ENCODE data around the gene KRT12.
"Not testable (repeated sequence)": the region's sequence is repeated elsewhere in the genome, so short reads cannot be mapped to it uniquely, and the experiment has no call there.

The KRT12 gene

GRCh38 chr17:40871316-40871715, 4.3 kb upstream of the KRT12 start:
- H3K36me3 Mint-ChIP-seq, result no peaks in the 10 kb centered on the region
- no peak overlapping the region for H3K27ac Mint-ChIP-seq
- H3K27me3 Mint-ChIP-seq, result peaks cover 30% of the 10 kb centered on the region
- no peak for DNase-seq
- H3K9me3 Mint-ChIP-seq, result no peaks in the 10 kb centered on the region
- no peaks in the 10 kb centered on the region for H3K4me1 Mint-ChIP-seq
- H3K4me3 Mint-ChIP-seq, result no peak overlapping the region
- CTCF ChIA-PET, result no interaction called here

- peaks cover 28% of the 10 kb centered on the region for H3K27me3 Mint-ChIP-seq
- no peak overlapping the region for H3K4me3 Mint-ChIP-seq
- CTCF ChIA-PET, result no interaction called here
- no peaks in the 10 kb centered on the region for H3K4me1 Mint-ChIP-seq
- no peaks in the 10 kb centered on the region for H3K36me3 Mint-ChIP-seq
- H3K9me3 Mint-ChIP-seq, result no peaks in the 10 kb centered on the region
- H3K27ac Mint-ChIP-seq, result no peak overlapping the region
- DNase-seq, result no peak
These were observed 3.1 kb upstream of the KRT12 start for GRCh38 chr17:40870136-40870535.

- Mint-ChIP-seq H3K4me3 (no peak overlapping the region), H3K4me1 (no peaks in the 10 kb centered on the region), H3K36me3 (no peaks in the 10 kb centered on the region), H3K9me3 (no peaks in the 10 kb centered on the region), H3K27ac (no peak overlapping the region), H3K27me3 (peaks cover 27% of the 10 kb centered on the region)
- DNase-seq, result no peak
- CTCF ChIA-PET, result no interaction called here
These were observed 2.2 kb downstream of the KRT12 start for GRCh38 chr17:40864661-40865390.

GRCh38 chr17:40862985-40863733, 3.9 kb downstream of the KRT12 start:
- peaks cover 28% of the 10 kb centered on the region for H3K27me3 Mint-ChIP-seq
- H3K4me3 Mint-ChIP-seq, result no peak overlapping the region
- no peaks in the 10 kb centered on the region for H3K36me3 Mint-ChIP-seq
- no peak overlapping the region for H3K27ac Mint-ChIP-seq
- H3K9me3 Mint-ChIP-seq, result no peaks in the 10 kb centered on the region
- DNase-seq, result peak; percentile 26
- CTCF ChIA-PET, result interaction anchor here (0.6 kb wide), 1 partner anchor 37 kb away, joined by 3 read pairs; no protein-coding TSS in a partner anchor
- H3K4me1 Mint-ChIP-seq, result no peaks in the 10 kb centered on the region

- CTCF ChIA-PET, result interaction anchor here (1.1 to 4.0 kb wide), 3 partner anchors 12 to 689 kb away, joined by 3 to 29 read pairs (median 3); no protein-coding TSS in a partner anchor
- H3K4me3 Mint-ChIP-seq, result no peak overlapping the region
- H3K4me1 Mint-ChIP-seq, result peaks cover 2% of the 10 kb centered on the region
- H3K36me3 Mint-ChIP-seq, result no peaks in the 10 kb centered on the region
- peak overlapping the region; percentile 33 for H3K27ac Mint-ChIP-seq
- peaks cover 19% of the 10 kb centered on the region for H3K27me3 Mint-ChIP-seq
- no peak for DNase-seq
- H3K9me3 Mint-ChIP-seq, result no peaks in the 10 kb centered on the region
These were observed 7.5 kb downstream of the KRT12 start for GRCh38 chr17:40859536-40859935.

DNA sequence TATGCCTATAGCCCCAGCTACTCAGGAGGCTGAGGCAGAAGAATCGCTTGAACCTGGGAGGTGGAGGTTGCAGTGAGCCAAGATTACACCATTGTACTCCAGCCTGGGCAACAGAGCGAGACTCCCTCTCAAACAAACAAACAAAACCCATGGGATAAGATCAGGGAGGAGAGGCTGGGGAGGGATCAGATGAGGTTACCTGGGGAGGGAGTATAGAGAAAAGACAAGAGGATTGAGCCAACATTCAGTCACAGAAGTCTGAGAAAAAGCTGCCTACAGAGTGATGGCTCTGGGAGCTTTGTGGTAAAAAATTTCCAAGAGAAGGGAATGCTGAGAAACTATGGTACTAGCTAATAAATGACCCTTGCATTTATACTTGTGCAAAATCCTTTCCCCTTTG, 8.4 kb downstream of the KRT12 start:
- not testable (repeated sequence) for DNase-seq, H3K9me3 Mint-ChIP-seq, H3K4me3 Mint-ChIP-seq, H3K4me1 Mint-ChIP-seq, H3K36me3 Mint-ChIP-seq, H3K27ac Mint-ChIP-seq
- H3K27me3 Mint-ChIP-seq, result peaks cover 14% of the 10 kb centered on the region
- CTCF ChIA-PET, result interaction anchor here (0.6 to 4.0 kb wide), 4 partner anchors 11 to 790 kb away, joined by 3 to 29 read pairs (median 5); no protein-coding TSS in a partner anchor

DNA sequence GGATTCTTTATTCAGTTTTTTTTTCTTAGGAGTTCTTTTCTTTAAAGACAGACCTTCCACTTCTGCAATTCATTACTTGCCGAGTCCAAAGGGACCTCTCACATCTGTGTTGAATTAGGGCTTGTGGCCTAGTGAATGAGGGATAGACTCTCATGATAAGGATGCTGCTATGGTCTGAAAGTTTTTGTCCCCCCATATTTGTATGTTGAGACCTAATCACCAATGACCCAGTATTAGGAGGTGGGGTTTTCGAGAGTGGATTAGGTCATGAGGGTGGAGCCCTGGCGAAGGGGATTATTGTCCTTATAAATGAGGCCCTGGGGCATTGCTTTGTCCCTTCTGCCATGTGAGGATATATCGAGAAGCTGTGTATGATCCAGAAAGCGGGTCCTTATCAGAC, 9.5 kb downstream of the KRT12 start:
- no peak overlapping the region for H3K27ac Mint-ChIP-seq
- H3K36me3 Mint-ChIP-seq, result no peaks in the 10 kb centered on the region
- peaks cover 2% of the 10 kb centered on the region for H3K4me1 Mint-ChIP-seq
- DNase-seq, result no peak
- CTCF ChIA-PET, result interaction anchor here (1.4 to 4.0 kb wide), 5 partner anchors 10 to 791 kb away, joined by 3 to 29 read pairs (median 6); no protein-coding TSS in a partner anchor
- H3K27me3 Mint-ChIP-seq, result peaks cover 6% of the 10 kb centered on the region
- H3K9me3 Mint-ChIP-seq, result no peaks in the 10 kb centered on the region
- H3K4me3 Mint-ChIP-seq, result no peak overlapping the region

- H3K9me3 Mint-ChIP-seq, result no peaks in the 10 kb centered on the region
- H3K27ac Mint-ChIP-seq, result no peak overlapping the region
- H3K27me3 Mint-ChIP-seq, result peaks cover 4% of the 10 kb centered on the region
- H3K36me3 Mint-ChIP-seq, result no peaks in the 10 kb centered on the region
- H3K4me3 Mint-ChIP-seq, result no peak overlapping the region
- peaks cover 2% of the 10 kb centered on the region for H3K4me1 Mint-ChIP-seq
- CTCF ChIA-PET, result interaction anchor here (0.6 to 1.5 kb wide), 2 partner anchors 220 to 492 kb away, joined by 3 to 4 read pairs; no protein-coding TSS in a partner anchor
- no peak for DNase-seq
These were observed 12.7 kb downstream of the KRT12 start for GRCh38 chr17:40854175-40854814.

- Mint-ChIP-seq H3K9me3 (no peaks in the 10 kb centered on the region), H3K36me3 (no peaks in the 10 kb centered on the region), H3K27me3 (peaks cover 4% of the 10 kb centered on the region), H3K4me1 (peaks cover 2% of the 10 kb centered on the region), H3K4me3 (no peak overlapping the region), H3K27ac (no peak overlapping the region)
- DNase-seq, result no peak
- CTCF ChIA-PET, result interaction anchor here (1.1 to 1.2 kb wide), 2 partner anchors 16 to 796 kb away, joined by 3 read pairs; no protein-coding TSS in a partner anchor
These were observed 14.7 kb downstream of the KRT12 start for GRCh38 chr17:40852364-40852763.

DNA sequence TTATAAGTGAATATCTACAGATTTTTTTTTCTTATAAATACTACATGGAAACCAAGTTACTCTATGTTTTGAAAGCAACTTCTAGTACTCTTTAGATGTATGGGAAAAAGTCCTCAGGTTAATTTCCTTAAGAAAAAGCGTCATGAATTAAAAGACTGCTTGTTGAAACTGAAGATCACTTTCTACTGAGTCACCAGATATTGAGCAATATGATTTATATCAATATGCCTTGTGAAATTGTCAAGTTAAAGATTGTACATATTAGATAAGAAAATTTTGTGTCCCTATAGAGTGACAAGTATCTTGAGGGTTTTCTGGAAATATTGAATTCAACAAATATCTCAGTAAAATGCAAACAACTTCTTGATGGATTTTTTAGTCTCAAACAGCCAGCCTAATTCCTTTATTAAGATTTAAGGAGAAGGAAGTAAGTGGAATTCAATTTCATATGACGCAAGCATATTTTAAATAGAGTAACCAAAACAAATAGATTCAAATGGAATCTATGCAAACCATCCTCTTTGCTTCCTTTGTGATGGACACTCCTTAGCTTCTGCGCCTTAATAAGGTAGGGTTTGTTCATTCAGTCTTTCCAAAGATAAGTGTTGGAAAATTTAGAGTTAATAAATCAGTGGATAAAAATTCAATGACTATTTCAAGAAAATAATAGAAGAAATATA, 16.6 kb downstream of the KRT12 start:
- DNase-seq, result no peak
- peaks cover 10% of the 10 kb centered on the region for H3K27me3 Mint-ChIP-seq
- H3K4me1 Mint-ChIP-seq, result no peaks in the 10 kb centered on the region
- no peaks in the 10 kb centered on the region for H3K9me3 Mint-ChIP-seq
- no peak overlapping the region for H3K4me3 Mint-ChIP-seq
- CTCF ChIA-PET, result no interaction called here
- H3K27ac Mint-ChIP-seq, result no peak overlapping the region
- no peaks in the 10 kb centered on the region for H3K36me3 Mint-ChIP-seq

DNA sequence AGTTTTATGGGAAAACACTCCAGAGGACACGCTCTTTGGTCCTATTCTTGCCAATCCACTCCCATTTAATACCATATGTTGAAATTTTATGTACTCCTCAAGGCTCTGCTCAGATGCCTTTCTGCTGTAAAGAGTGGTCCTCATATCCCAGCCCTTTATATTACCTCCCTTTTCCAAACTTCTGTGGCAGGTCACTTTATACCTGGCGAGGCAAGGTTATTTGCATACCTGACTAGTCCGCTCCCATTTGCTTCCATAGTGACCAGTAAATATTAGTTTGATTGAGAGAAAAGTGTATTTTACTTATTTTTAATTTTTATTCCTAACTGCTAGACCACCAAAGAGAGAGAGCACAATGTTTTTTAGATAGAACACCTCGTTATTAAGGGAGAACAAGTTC, 17.3 kb downstream of the KRT12 start:
- Mint-ChIP-seq H3K27ac (no peak overlapping the region), H3K4me1 (no peaks in the 10 kb centered on the region), H3K9me3 (no peaks in the 10 kb centered on the region), H3K4me3 (no peak overlapping the region), H3K27me3 (peaks cover 17% of the 10 kb centered on the region), H3K36me3 (no peaks in the 10 kb centered on the region)
- DNase-seq, result no peak
- CTCF ChIA-PET, result no interaction called here

GRCh38 chr17:40848583-40849235, 18.3 kb downstream of the KRT12 start:
- Mint-ChIP-seq H3K36me3 (no peaks in the 10 kb centered on the region), H3K27me3 (peaks cover 19% of the 10 kb centered on the region), H3K27ac (no peak overlapping the region), H3K9me3 (no peaks in the 10 kb centered on the region), H3K4me1 (no peaks in the 10 kb centered on the region), H3K4me3 (no peak overlapping the region)
- CTCF ChIA-PET, result no interaction called here
- no peak for DNase-seq

GRCh38 chr17:40846515-40847144, 20.4 kb downstream of the KRT12 start:
- CTCF ChIA-PET, result interaction anchor here (0.6 to 1.3 kb wide), 2 partner anchors 13 to 228 kb away, joined by 3 read pairs; no protein-coding TSS in a partner anchor
- Mint-ChIP-seq H3K4me1 (no peaks in the 10 kb centered on the region), H3K27me3 (peaks cover 17% of the 10 kb centered on the region), H3K4me3 (no peak overlapping the region), H3K36me3 (no peaks in the 10 kb centered on the region), H3K9me3 (no peaks in the 10 kb centered on the region), H3K27ac (no peak overlapping the region)
- no peak for DNase-seq
